IMR-90 (cell line): ENCODE results near the gene WFDC8. TPM values are rescaled to one million over a fixed set of nuclear protein-coding genes. Genes with fewer than 3 reads are reported as not detected.

Source experiments
- ATAC-seq: fragments of 200-7000 bp; cut with Tn5 transposase; 2 replicates; pipeline ENCODE4 v1.9.1; 2020; ENCODE audit warnings: low read depth, mild to moderate bottlenecking, moderate library complexity
- BruUV-seq: library from RNA; stranded (reverse); fragments of 400-500 nt; replicated peaks from 2 replicates; lab custom pipeline; 2021; lab: Mats Ljungman, UMichigan
- CTCF ChIA-PET: fragments of 300-600 bp; formaldehyde crosslinking; extraction: SDS; loops from one replicate; lab custom pipeline; 2021; ENCODE audit warnings: antibody characterized with exemption; lab: Yijun Ruan, JAX
- POLR2A ChIA-PET: fragments of 300-600 bp; sonication (Branson Sonifier 250); formaldehyde crosslinking; loops from one replicate; lab custom pipeline; 2022; ENCODE audit warnings: antibody characterized with exemption; ENCODE audit not compliant: unreplicated experiment; lab: Charles Lee
- DNase-seq: peaks from one replicate; pipeline ENCODE4 v3.0.0; 2013
- H2AFZ ChIP-seq: replicated peaks from 2 replicates; pipeline ENCODE3; 2013; ENCODE audit warnings: low read length, mild to moderate bottlenecking; ENCODE audit not compliant: poor library complexity
- H2AK5ac ChIP-seq: 2 replicates; pipeline ENCODE4 v1.6.1; 2013; ENCODE audit warnings: low read depth, low read length, inconsistent platforms
- H2AK9ac ChIP-seq: replicated peaks from 2 replicates; pipeline ENCODE3; 2013; ENCODE audit warnings: mild to moderate bottlenecking, low read depth, low read length, moderate library complexity; ENCODE audit not compliant: poor library complexity
- H2BK120ac ChIP-seq: 2 replicates; pipeline ENCODE4 v1.6.1; 2013; ENCODE audit warnings: low read depth, low read length, inconsistent platforms
- H2BK15ac ChIP-seq: 3 replicates; pipeline ENCODE4 v1.6.1; 2013; ENCODE audit warnings: low read depth, low read length, inconsistent platforms
- H2BK20ac ChIP-seq: 2 replicates; pipeline ENCODE4 v1.6.1; 2013; ENCODE audit warnings: low read depth, mild to moderate bottlenecking, inconsistent platforms, low read length, moderate library complexity
- H2BK5ac ChIP-seq: 2 replicates; pipeline ENCODE4 v1.6.1; 2013; ENCODE audit warnings: mild to moderate bottlenecking, low read depth, low read length, inconsistent platforms; ENCODE audit not compliant: poor library complexity, severe bottlenecking
- H3K14ac ChIP-seq: replicated peaks from 2 replicates; pipeline ENCODE4 v1.6.1; 2013; ENCODE audit warnings: low read depth, low read length, inconsistent platforms
- H3K18ac ChIP-seq: 2 replicates; pipeline ENCODE4 v1.6.1; 2013; ENCODE audit warnings: low read depth, low read length, control low read depth
- H3K23ac ChIP-seq: 2 replicates; pipeline ENCODE4 v1.6.1; 2013; ENCODE audit warnings: low read depth, low read length, inconsistent platforms
- H3K27ac ChIP-seq: 2 replicates; pipeline ENCODE4 v1.5.1; 2013; ENCODE audit warnings: mild to moderate bottlenecking, control low read depth, low read length; ENCODE audit not compliant: insufficient read depth
- H3K27me3 ChIP-seq: 2 replicates; pipeline ENCODE4 v1.6.1; 2013; ENCODE audit warnings: low read length; ENCODE audit not compliant: control insufficient read depth, insufficient read depth
- H3K36me3 ChIP-seq: 2 replicates; pipeline ENCODE4 v1.6.1; 2013; ENCODE audit warnings: low read length, mixed read lengths; ENCODE audit not compliant: control insufficient read depth, insufficient read depth
- H3K4ac ChIP-seq: 2 replicates; pipeline ENCODE4 v1.6.1; 2013; ENCODE audit warnings: low read depth, low read length, inconsistent platforms
- H3K4me1 ChIP-seq: 2 replicates; pipeline ENCODE4 v1.6.1; 2013; ENCODE audit warnings: low read length, mixed read lengths; ENCODE audit not compliant: control insufficient read depth, insufficient read depth
- H3K4me2 ChIP-seq: 2 replicates; pipeline ENCODE4 v1.6.1; 2013; ENCODE audit warnings: low read depth, mild to moderate bottlenecking, control low read depth, low read length, moderate library complexity
- H3K4me3 ChIP-seq: 2 replicates; pipeline ENCODE4 v1.5.1; 2013; ENCODE audit warnings: low read depth, mild to moderate bottlenecking, control low read depth, low read length, moderate library complexity; ENCODE audit not compliant: insufficient read depth
- H3K56ac ChIP-seq: 2 replicates; pipeline ENCODE4 v1.6.1; 2013; ENCODE audit warnings: low read length, inconsistent platforms; ENCODE audit not compliant: insufficient read depth; ENCODE audit errors: extremely low read depth
- H3K79me1 ChIP-seq, 2 experiments: 2 replicates each; pipeline ENCODE4 v1.6.1; 2013; ENCODE audit warnings: low read length in 2 of 2, inconsistent platforms in 1 of 2, low read depth in 1 of 2
- H3K9ac ChIP-seq: 2 replicates; pipeline ENCODE4 v1.6.1; 2013; ENCODE audit warnings: low read depth, low read length, control low read depth
- H3K9me1 ChIP-seq: 2 replicates; pipeline ENCODE4 v1.6.1; 2013; ENCODE audit warnings: low read length, inconsistent platforms; ENCODE audit not compliant: insufficient read depth
- H3K9me3 ChIP-seq: 2 replicates; pipeline ENCODE4 v1.6.1; 2013; ENCODE audit warnings: low read length; ENCODE audit not compliant: control insufficient read depth, insufficient read depth
- H4K20me1 ChIP-seq: 2 replicates; pipeline ENCODE4 v1.6.1; 2013; ENCODE audit warnings: low read length, inconsistent platforms; ENCODE audit not compliant: insufficient read depth
- H4K5ac ChIP-seq: 2 replicates; pipeline ENCODE4 v1.6.1; 2013; ENCODE audit warnings: mild to moderate bottlenecking, low read depth, low read length, control low read depth
- H4K8ac ChIP-seq, 2 experiments: 2 replicates each; pipeline ENCODE4 v1.6.1; 2013; ENCODE audit warnings: low read depth in 2 of 2, low read length in 2 of 2, control low read depth in 1 of 2, inconsistent platforms in 1 of 2
- H4K91ac ChIP-seq: 2 replicates; pipeline ENCODE4 v1.6.1; 2013; ENCODE audit warnings: low read depth, low read length, inconsistent platforms; ENCODE audit not compliant: insufficient read depth
- BHLHE40 ChIP-seq: fragments of 150-350 bp; IDR thresholded peaks from 2 replicates; pipeline ENCODE4 v1.6.1; 2016; ENCODE audit warnings: mild to moderate bottlenecking, low read depth, low read length
- CTCF ChIP-seq: conservative IDR thresholded peaks from 2 replicates; pipeline ENCODE4 v1.5.1; 2012; ENCODE audit warnings: mild to moderate bottlenecking, low read depth, low read length, improper control_type of control experiment
- ELK1 ChIP-seq: fragments of 150-350 bp; IDR thresholded peaks from 2 replicates; pipeline ENCODE4 v1.6.1; 2016; ENCODE audit warnings: low read depth, mild to moderate bottlenecking, low read length, moderate library complexity, borderline replicate concordance
- FOS ChIP-seq: fragments of 150-350 bp; IDR thresholded peaks from 2 replicates; pipeline ENCODE4 v1.6.1; 2016; ENCODE audit warnings: low read depth, low read length
- MXI1 ChIP-seq: IDR thresholded peaks from 2 replicates; pipeline ENCODE4 v1.6.1; 2012; ENCODE audit warnings: low read depth, mild to moderate bottlenecking, low read length, moderate library complexity, borderline replicate concordance
- POLR2A ChIP-seq: IDR thresholded peaks from 2 replicates; pipeline ENCODE4 v1.6.1; 2012; ENCODE audit warnings: mild to moderate bottlenecking, low read depth, low read length
- RAD21 ChIP-seq: IDR thresholded peaks from 2 replicates; pipeline ENCODE4 v1.6.1; 2012; ENCODE audit warnings: low read length, improper control_type of control experiment
- USF2 ChIP-seq: fragments of 150-350 bp; IDR thresholded peaks from 2 replicates; pipeline ENCODE4 v1.6.1; 2017; ENCODE audit warnings: mild to moderate bottlenecking, antibody characterized with exemption, low read length, low read depth
- WGBS, 2 experiments: methylation state at CpG; one replicate each; pipeline versions ENCODE4 v1.1.5 to v1.1.7; 2013; ENCODE audit warnings: missing lambda C conversion rate in 2 of 2; ENCODE audit not compliant: insufficient read length in 1 of 2; ENCODE audit errors: extremely low coverage in 2 of 2; 5-methylcytosine and 5-hydroxymethylcytosine counted together
- dilution Hi-C: fragments of 300-500 bp; cut with HindIII; formaldehyde crosslinking; loops from one replicate; pipeline ENCODE4 v1.14.3; 2018; ENCODE audit warnings: low sequenced_read_pairs; ENCODE audit not compliant: unreplicated experiment
- in situ Hi-C: fragments of 300-500 bp; cut with MboI; formaldehyde crosslinking; loops from 3 replicates; pipeline ENCODE4 v1.14.3; 2019; ENCODE audit warnings: low sequenced_read_pairs, inconsistent platforms, mixed read lengths
- intact Hi-C: fragments of 100-400 bp; cut with micrococcal nuclease; formaldehyde crosslinking; loops from 2 replicates; pipeline ENCODE4 v1.10.0; 2022
- polyA plus RNA-seq, 3 experiments: library from polyadenylated mRNA; depleted of rRNA; stranded (reverse); fragments of >200 nt; gene quantifications; 2 replicates each; pipeline ENCODE4 v1.2.3, GENCODE V29; 2012; ENCODE audit warnings: low replicate concordance in 1 of 3
- total RNA-seq: library from RNA; depleted of rRNA; stranded (reverse); fragments of >200 nt; gene quantifications from 2 replicates; pipeline ENCODE4 v1.2.3, GENCODE V29; 2012

The WFDC8 gene
- total and polyA plus RNA-seq, 2 of the 4 experiments (the other 2 are of a cell fraction) = not detected

- ATAC-seq = no peak
- TF ChIP-seq FOS = no peak
- no peak for TF ChIP-seq USF2
- TF ChIP-seq BHLHE40 = no peak
- no peak for TF ChIP-seq RAD21
- TF ChIP-seq ELK1 = no peak
- TF ChIP-seq CTCF = no peak
- no peak for TF ChIP-seq MXI1
- no peak for TF ChIP-seq POLR2A
- POLR2A ChIA-PET = no interaction called here
These were observed 76.5 kb downstream of the WFDC8 start for GRCh38 chr20:45502561-45502960.

More at GRCh38 chr20:45502561-45502960, 76.5 kb downstream of the WFDC8 start:
- Histone ChIP-seq H2BK120ac (no peak overlapping the region), H3K9me1 (no peaks in the 10 kb centered on the region), H3K4me1 (no peaks in the 10 kb centered on the region), H3K18ac (no peak overlapping the region), H4K5ac (no peak overlapping the region), H3K4me2 (no peak overlapping the region), H3K36me3 (no peaks in the 10 kb centered on the region), H4K8ac (no peak overlapping the region), H2BK15ac (no peak overlapping the region), H2AK9ac (no peak overlapping the region), H3K14ac (no peak overlapping the region), H2BK20ac (no peak overlapping the region), H3K79me1 (no peaks in the 10 kb centered on the region), H3K27me3 (peaks cover 2% of the 10 kb centered on the region), H3K23ac (no peak overlapping the region), H2BK5ac (no peak overlapping the region), H4K91ac (no peak overlapping the region), H3K56ac (no peak overlapping the region), H3K27ac (no peak overlapping the region), H3K9me3 (no peaks in the 10 kb centered on the region), H4K20me1 (no peaks in the 10 kb centered on the region), H3K4me3 (no peak overlapping the region), H3K9ac (no peak overlapping the region), H2AK5ac (no peak overlapping the region), H3K4ac (no peak overlapping the region), H2AFZ (no peak overlapping the region)
- BruUV-seq = no TSS peak
- DNase-seq = no peak
- in situ Hi-C loops = no loop called here
- intact Hi-C loops = no loop called here
- dilution Hi-C loops = no loop called here
- CTCF ChIA-PET = no interaction called here
- no CpG with 5 or more reads among the region's 1 CpG for WGBS, 2 experiments
